Stimulated activated CD8-positive, alpha-beta memory T cell treated with anti-CD3 and anti-CD28 coated beads, Interleukin-7, amount 100 ng/mL, for 1 hour (primary cell): ENCODE results near the gene DNER.
"Not testable (repeated sequence)": the region's sequence is repeated elsewhere in the genome, so short reads cannot be mapped to it uniquely, and the experiment has no call there.

ENCODE experiments used
- DNase-seq, 2 donors: peaks; one replicate each; pipeline ENCODE4 v3.0.0-alpha.2; 2020; ENCODE audit warnings: low read depth in 2 of 2

Gene DNER

GRCh38 chr2:229714080-229714735 is at the start of gene DNER:
Gene DNER, minus strand, starts transcription at chr2:229714555. Its CDS starts 132 bp downstream, at chr2:229714423.
- DNase-seq: no peak

- DNase-seq: no peak
These were observed 47.3 kb upstream of the DNER start for GRCh38 chr2:229761663-229762062.

- not testable (repeated sequence) for DNase-seq
These were observed 43.1 kb upstream of the DNER start for GRCh38 chr2:229757462-229757861.

- DNase-seq: no peak
These were observed 38.8 kb upstream of the DNER start for GRCh38 chr2:229752970-229753729.

GRCh38 chr2:229749779-229750178 is 35.4 kb upstream of the DNER start:
- DNase-seq: no peak

GRCh38 chr2:229748950-229749349 is 34.6 kb upstream of the DNER start:
- DNase-seq: no peak

- not testable (repeated sequence) for DNase-seq
These were observed 28.3 kb upstream of the DNER start for GRCh38 chr2:229742691-229743090.

- DNase-seq: no peak
These were observed 25.9 kb upstream of the DNER start for GRCh38 chr2:229740279-229740678.

- no peak for DNase-seq
These were observed 23.8 kb upstream of the DNER start for GRCh38 chr2:229738024-229738625.

GRCh38 chr2:229734410-229734809 is 20.1 kb upstream of the DNER start:
- DNase-seq: no peak

- DNase-seq: no peak
These were observed 19.4 kb upstream of the DNER start for GRCh38 chr2:229733611-229734245.

GRCh38 chr2:229732897-229733296 is 18.5 kb upstream of the DNER start:
- no peak for DNase-seq

- no peak for DNase-seq
These were observed 17.6 kb upstream of the DNER start for GRCh38 chr2:229731916-229732315.

GRCh38 chr2:229731363-229731762 is 17.0 kb upstream of the DNER start:
- no peak for DNase-seq

- DNase-seq: no peak
These were observed 14.0 kb upstream of the DNER start for GRCh38 chr2:229728370-229728769.

GRCh38 chr2:229726643-229727042 is 12.3 kb upstream of the DNER start:
- DNase-seq: no peak

- no peak for DNase-seq
These were observed 11.6 kb upstream of the DNER start for GRCh38 chr2:229725716-229726574.

- DNase-seq: not testable (repeated sequence)
These were observed 8.8 kb upstream of the DNER start for GRCh38 chr2:229723192-229723591.

GRCh38 chr2:229719926-229720647 is 5.7 kb upstream of the DNER start:
- DNase-seq: no peak

GRCh38 chr2:229718057-229718456 is 3.7 kb upstream of the DNER start:
- no peak for DNase-seq
